Peyer's patch (tissue), 4 donors: ENCODE measurements around the gene ZNF580.

Experiments
- POLR2A ChIP-seq, 2 donors: fragments of 450-650 bp; IDR thresholded peaks; one replicate each; pipeline ENCODE4 v1.5.1; 2017; ENCODE audit warnings: antibody characterized with exemption in 2 of 2, mild to moderate bottlenecking in 2 of 2, moderate library complexity in 2 of 2
- TF ChIP-seq, protein P1 (sequence below), 6 experiments: fragments of 450-650 bp in 4 of 6; fragments of 200-600 bp in 2 of 6; sonication (generic) in 1 of 6; IDR thresholded peaks; one replicate each; pipeline ENCODE4 v1.5.1; 2017 to 2019; ENCODE audit warnings: antibody characterized with exemption in 6 of 6, mild to moderate bottlenecking in 3 of 6, moderate library complexity in 1 of 6

DNA sequence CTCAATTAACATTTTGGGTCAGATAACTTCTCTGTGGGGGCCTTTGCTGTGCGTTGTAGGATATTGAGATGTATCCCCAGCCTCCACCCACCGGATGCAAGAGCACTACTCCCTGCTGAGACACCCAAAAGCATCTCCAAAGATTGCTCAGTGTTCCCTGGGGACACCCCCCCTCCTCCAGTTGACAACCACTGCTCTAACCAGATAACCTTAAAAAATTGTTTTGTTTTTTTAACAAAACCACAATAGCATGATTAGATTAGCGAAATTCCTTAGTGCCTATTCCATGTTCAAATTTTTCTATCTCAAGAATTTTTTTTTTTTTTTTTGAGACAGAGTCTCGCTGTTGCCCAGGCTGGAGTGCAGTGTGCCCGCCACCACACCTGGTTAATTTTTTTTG, 31.6 kb downstream of the ZNF580 start:
- TF ChIP-seq, protein P1, sequence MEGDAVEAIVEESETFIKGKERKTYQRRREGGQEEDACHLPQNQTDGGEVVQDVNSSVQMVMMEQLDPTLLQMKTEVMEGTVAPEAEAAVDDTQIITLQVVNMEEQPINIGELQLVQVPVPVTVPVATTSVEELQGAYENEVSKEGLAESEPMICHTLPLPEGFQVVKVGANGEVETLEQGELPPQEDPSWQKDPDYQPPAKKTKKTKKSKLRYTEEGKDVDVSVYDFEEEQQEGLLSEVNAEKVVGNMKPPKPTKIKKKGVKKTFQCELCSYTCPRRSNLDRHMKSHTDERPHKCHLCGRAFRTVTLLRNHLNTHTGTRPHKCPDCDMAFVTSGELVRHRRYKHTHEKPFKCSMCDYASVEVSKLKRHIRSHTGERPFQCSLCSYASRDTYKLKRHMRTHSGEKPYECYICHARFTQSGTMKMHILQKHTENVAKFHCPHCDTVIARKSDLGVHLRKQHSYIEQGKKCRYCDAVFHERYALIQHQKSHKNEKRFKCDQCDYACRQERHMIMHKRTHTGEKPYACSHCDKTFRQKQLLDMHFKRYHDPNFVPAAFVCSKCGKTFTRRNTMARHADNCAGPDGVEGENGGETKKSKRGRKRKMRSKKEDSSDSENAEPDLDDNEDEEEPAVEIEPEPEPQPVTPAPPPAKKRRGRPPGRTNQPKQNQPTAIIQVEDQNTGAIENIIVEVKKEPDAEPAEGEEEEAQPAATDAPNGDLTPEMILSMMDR (IDR thresholded peaks at IDR 0.05), result no peak
- TF ChIP-seq POLR2A (IDR thresholded peaks at IDR 0.05), result no peak
